ENCODE results near the gene ZDHHC18. TPM values are rescaled to one million over a fixed set of nuclear protein-coding genes. Genes with fewer than 3 reads are reported as not detected.

Gene ZDHHC18
- total and polyA plus RNA-seq, 3 donors from 2014 or later = 17.9 to 30.7 (median 20.6) TPM

DNA sequence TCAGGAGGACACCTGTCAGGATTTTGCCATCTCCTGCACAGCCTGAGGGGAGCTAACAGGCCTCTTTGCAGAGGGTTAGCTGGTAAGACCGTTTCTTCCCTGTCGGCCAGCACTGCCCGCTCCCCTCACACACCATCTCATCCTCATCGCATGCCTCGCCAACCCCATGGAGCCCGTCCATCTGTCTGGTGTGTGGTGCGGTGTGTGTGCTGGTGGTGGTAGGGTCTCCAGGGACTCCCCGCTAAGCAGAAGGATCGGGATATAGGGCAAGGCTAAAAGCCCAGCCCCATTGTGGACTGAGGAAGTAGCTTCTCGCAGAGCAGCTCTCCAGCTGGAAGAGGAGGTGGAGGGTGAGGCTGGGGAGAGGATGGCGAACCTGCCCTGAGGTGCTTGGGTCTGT, 29.7 kb downstream of the ZDHHC18 start:
- no peak for DNase-seq
- 94 to 95% methylated on average over 7 to 11 of the region's 11 CpGs for WGBS, 2 donors
- TF ChIP-seq, protein P1, sequence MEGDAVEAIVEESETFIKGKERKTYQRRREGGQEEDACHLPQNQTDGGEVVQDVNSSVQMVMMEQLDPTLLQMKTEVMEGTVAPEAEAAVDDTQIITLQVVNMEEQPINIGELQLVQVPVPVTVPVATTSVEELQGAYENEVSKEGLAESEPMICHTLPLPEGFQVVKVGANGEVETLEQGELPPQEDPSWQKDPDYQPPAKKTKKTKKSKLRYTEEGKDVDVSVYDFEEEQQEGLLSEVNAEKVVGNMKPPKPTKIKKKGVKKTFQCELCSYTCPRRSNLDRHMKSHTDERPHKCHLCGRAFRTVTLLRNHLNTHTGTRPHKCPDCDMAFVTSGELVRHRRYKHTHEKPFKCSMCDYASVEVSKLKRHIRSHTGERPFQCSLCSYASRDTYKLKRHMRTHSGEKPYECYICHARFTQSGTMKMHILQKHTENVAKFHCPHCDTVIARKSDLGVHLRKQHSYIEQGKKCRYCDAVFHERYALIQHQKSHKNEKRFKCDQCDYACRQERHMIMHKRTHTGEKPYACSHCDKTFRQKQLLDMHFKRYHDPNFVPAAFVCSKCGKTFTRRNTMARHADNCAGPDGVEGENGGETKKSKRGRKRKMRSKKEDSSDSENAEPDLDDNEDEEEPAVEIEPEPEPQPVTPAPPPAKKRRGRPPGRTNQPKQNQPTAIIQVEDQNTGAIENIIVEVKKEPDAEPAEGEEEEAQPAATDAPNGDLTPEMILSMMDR (IDR thresholded peaks at IDR 0.05) = no peak
- TF ChIP-seq POLR2A (IDR thresholded peaks at IDR 0.05) = no peak
- Histone ChIP-seq H3K27ac (no peak overlapping the region), H3K4me1 (no peaks in the 10 kb centered on the region), H3K9me3 (no peaks in the 10 kb centered on the region), H3K4me3 (no peak overlapping the region), H3K27me3 (no peaks in the 10 kb centered on the region), H3K36me3 (ENCODE audit: low read depth, missing control alignments) (no peaks in the 10 kb centered on the region)
- intact Hi-C loops (cut with DNase I; ENCODE audit: low total_unique reads) = no loop called here

DNA sequence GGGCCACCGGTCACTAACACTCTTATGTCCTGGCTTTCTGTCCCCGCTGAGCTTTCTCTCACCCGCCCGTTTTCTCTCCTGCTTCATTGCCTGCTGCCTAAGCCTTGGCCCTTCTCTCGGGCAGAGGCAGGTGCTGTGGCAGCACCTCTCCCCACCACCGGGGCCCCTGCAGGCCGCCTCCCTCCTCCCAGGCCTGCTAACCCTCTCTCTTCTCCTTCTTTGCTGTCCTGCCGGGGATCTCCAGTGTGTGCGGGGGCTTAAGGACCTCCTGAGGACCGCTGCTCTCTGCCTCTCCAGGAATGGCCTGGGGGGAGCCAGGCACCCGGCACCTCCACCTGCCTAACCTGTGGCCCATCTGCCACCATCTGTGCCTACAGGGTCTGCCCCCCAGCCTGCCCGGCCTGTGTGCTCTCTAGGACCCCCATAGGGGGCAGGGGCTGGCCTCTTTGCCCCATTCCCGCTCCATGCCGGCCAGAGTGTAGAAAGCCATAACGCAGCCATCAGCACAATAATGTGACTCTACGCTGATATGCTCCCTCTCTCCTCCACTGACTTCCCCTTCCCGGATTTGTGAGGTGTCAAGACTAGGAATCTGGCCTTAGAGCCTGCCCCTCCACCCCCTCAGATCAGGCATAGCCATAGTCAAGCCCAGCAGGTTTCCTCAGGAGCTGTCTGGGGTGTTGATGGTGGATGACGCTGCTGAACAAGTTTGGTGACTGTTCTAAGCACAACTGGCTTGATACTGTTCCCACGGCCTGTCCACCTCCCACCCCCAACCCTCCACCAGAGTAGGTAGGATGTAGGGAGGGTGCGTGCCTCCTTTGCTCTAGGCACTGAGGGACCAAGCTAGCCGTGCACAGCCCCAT, 30.3 kb downstream of the ZDHHC18 start:
- TF ChIP-seq POLR2A (IDR thresholded peaks at IDR 0.05) = no peak
- TF ChIP-seq, protein P1 (IDR thresholded peaks at IDR 0.05) = no peak
- Histone ChIP-seq H3K4me3 (no peak overlapping the region), H3K4me1 (no peaks in the 10 kb centered on the region), H3K36me3 (ENCODE audit: low read depth, missing control alignments) (no peaks in the 10 kb centered on the region), H3K27me3 (no peaks in the 10 kb centered on the region), H3K27ac (no peak overlapping the region), H3K9me3 (no peaks in the 10 kb centered on the region)
- intact Hi-C loops (cut with DNase I; ENCODE audit: low total_unique reads) = no loop called here
- DNase-seq = no peak
- 88 to 90% methylated on average over 17 to 21 of the region's 21 CpGs for WGBS, 2 donors

DNA sequence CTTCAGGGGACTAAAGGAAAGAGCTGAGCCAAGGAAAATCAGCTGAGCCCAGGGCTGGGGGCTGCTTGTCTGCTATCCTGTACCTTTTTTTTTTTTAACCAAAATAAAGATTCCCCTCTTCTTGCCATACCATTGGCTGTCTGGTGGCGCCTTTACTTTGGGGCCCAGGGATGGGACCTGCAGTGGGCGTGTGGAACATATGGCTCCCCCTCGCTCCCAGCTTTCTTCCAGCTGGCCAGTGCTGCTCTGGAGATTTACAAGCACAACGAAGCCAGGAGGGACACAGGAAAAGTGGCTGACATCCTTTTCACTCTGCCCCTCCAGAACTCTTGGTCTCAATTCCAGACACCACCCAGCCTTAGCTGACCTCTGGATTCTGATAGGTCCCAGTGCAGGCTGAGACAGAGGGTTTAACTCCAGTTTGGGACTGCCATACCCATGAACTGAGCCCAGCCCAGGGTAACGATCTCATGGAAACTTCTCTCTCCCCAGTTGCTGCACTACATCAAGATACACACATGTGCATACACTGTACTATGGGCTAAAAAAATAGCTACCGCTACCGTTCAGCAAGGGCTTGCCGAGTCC, 31.1 kb downstream of the ZDHHC18 start:
- TF ChIP-seq, protein P1 (IDR thresholded peaks at IDR 0.05) = no peak
- no peak for TF ChIP-seq POLR2A (IDR thresholded peaks at IDR 0.05)
- H3K27ac ChIP-seq = no peak overlapping the region

DNA sequence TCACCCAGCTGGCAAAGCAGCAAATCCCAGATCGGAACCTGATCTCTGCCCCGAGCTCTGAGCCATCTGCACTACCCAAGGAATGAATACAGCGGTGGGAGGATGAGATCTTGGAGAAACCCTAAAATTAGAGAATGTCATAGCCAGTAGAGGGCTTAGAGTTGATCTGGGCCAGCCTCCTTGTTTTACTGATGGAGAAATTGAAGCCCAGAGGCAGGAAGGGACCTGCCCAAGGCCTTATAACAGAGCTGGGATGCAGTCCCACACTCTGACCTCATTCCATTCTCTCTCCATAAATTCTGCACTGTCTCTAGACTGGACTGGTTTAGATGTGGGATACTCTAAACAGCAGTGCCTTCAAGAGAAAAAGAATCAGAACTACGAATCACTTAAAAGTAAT, 31.7 kb downstream of the ZDHHC18 start:
- no peaks in the 10 kb centered on the region for H3K36me3 ChIP-seq (ENCODE audit: low read depth, missing control alignments)
- no peaks in the 10 kb centered on the region for H3K27me3 ChIP-seq
- no peak for DNase-seq
- no peaks in the 10 kb centered on the region for H3K4me1 ChIP-seq
- no peaks in the 10 kb centered on the region for H3K9me3 ChIP-seq
- intact Hi-C loops (cut with DNase I; ENCODE audit: low total_unique reads) = no loop called here
- no peak overlapping the region for H3K27ac ChIP-seq
- H3K4me3 ChIP-seq = no peak overlapping the region
- TF ChIP-seq POLR2A (IDR thresholded peaks at IDR 0.05) = no peak
- TF ChIP-seq, protein P1 (IDR thresholded peaks at IDR 0.05) = no peak
- WGBS, 2 donors = 54 to 55% methylated on average over 4 of the region's 4 CpGs

More for the DNA sequence above, 31.1 kb downstream of the ZDHHC18 start:
- no peaks in the 10 kb centered on the region for H3K27me3 ChIP-seq
- no peak for DNase-seq
- no peak overlapping the region for H3K4me3 ChIP-seq
- no peaks in the 10 kb centered on the region for H3K9me3 ChIP-seq
- intact Hi-C loops (cut with DNase I; ENCODE audit: low total_unique reads) = no loop called here
- no peaks in the 10 kb centered on the region for H3K36me3 ChIP-seq (ENCODE audit: low read depth, missing control alignments)
- 77 to 78% methylated on average over 8 of the region's 8 CpGs for WGBS, 2 donors
- no peaks in the 10 kb centered on the region for H3K4me1 ChIP-seq
